ENCODE results near the gene SLC7A6OS.

The SLC7A6OS gene

DNA sequence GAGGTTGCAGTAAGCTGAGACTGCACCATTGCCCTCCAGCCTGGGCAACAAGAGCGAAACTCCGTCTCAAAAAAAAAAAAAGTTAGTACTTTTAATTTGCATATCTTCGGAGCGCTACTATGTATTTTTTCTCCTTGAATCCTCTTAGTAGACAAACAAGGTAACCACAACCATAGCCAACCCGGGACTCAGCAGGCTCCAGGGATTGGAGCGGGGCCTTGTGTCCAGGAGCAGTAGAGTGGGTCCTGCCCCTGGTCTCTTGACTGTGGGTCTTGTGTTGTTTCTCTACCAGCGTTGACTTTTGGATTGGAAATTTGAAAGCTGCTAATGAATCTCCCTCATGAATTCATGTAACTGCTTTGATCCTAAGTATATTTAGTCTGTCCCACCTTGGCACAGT is 32.4 kb upstream of the SLC7A6OS start:
- DNase-seq: no peak

DNA sequence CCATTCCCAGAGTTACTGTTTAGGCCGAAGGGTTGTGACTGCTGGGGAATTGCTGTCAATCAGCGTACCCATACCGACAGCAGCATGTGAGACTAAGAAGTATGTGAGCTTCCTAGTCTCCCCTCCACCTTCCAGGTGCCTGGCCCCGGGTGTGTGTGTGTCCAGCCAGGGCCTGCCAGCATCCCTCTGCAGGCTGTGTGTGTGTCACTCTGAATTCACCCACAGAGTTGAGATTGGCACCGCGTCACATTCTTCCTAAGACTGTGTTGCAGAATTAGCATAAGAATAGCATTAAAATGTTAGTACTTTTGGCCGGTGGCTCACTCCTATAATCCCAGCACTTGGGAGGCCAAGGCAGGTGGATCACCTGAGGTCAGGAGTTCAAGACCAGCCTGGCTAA is 31.9 kb upstream of the SLC7A6OS start:
- DNase-seq: no peak

DNA sequence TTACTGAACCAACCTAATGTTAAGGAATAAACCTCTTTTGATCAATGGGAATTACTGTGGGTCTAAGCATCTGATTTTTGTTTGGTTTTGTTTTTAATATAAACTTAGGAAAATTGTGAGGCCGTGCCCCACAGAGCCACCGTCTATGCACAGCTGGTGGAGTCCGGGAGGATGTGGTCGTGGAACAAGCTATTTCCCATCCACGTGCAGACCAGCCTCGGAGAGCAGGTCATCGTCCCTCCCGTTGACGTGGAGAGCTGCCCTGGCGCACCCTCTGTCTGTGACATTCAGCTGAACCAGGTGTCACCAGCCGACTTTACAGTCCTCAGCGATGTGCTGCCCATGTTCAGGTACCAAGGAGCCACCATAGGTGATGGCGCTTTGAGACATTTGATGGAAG is 28.5 kb upstream of the SLC7A6OS start:
- DNase-seq: no peak

DNA sequence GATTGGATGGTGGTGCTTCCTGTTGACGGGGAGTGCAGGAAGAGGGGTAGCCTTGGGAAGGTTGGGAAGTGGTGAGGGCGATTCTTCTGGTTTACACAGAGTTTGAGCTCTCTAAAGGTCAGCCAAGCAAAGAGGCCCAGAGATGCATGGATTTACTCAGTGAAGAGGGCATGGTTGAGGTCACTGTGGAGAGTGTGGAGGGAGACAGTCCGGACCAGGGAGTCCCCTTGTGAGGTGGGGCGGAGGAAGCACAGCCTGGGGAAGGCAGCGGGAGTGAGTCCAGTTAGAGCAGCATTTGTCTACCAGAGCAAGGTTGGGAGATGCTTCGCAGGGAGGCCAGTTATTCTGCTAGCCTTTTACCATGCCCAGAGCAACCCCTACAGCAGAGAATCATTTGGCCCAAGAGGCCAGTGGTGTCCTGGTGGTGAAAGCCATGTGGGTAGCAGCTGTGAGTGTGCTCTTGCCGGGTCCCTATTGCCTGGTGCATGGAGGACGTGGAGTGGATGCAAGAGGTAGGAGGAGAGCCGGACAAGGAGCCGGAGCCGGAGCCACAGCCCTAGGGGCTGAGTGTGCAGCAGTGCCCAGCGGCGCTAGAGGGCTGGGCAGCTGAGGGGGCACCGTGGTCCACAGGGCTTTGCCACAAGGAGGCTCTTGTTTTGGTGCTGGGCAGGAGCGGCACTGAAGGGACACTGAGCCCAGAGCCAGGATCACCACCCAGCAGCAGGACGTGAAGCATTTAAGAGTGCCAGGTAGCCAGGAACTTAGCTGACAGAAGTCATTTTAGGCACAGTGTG is 27.8 kb upstream of the SLC7A6OS start:
- DNase-seq: no peak

DNA sequence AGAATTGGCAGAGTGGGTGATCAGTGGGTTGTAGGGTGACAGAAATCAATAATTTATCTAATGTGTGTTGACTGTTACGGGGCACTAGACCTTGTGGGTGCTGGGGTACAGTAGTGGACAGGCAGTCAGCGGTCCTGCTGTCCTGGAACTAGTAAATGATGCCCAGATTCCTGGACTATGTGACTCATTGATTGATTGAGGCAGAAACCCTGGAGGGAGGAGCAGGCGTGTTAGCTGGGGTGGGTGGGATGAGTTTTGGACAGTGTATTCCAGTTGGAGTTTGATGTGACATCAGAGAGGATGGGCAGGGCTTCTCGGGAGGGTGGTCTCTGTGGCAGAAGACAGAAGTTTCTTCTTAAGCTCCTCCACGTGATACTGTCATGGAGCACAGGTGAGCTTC is 24.4 kb upstream of the SLC7A6OS start:
- no peak for DNase-seq

DNA sequence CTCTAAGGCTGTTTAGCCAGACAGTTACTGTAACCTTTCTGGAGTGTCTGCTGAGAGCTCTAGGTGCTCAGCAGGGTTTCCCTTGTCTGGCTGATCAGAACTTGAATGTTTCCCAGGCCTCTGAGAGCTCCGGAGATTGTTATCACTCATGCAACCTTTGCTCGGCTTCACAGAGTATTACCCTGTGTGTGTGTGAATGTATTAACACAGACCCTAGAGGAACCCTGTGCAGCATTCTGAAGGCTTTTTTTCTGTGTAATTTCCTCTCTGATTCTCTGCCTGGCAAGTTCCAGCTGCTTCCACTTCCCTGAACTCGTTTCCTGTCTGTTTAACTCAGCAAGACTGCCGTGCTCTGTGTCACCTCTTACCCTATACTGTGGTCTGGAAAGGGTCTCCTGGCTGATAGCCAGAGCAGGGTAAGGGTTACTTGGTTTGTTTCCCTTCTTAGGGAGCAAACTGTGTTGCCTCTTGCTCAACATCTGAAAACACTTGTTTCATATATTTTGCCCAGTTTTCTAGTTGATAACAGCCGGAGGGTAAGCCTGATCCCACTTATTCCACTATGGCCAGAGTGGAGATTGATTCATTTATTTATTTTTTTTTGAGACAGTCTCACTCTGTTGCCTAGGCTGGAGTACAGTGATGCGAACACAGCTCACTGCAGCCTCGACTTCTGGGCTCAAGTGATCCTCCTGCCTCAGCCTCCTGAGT is 21.8 kb upstream of the SLC7A6OS start:
- no peak for DNase-seq

DNA sequence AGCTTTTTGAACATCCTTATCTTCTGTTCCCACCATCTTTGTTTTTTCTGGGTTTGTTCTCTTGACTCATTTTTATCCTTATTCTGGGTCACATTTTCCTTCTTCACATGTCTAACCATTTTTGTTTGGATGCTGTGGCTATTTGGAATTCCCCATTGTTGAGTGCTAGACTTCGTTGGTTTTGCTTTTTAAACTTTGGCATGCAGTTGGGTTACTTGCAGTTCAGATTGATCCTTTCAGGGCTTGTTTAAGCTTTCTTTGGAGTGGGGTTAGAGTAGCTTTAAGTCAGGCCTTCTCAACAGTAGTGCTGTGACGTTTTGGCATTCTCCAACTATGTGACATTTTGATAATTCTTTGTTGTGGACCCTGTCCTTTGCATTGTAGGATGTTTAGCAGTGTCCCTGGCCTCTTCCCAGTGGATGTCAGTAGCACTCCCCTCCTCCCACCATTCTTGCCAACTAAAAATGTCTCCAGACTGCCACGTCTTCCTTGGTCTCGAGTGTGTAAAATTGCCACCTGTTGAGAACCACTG is 21.2 kb upstream of the SLC7A6OS start:
- DNase-seq: no peak

DNA sequence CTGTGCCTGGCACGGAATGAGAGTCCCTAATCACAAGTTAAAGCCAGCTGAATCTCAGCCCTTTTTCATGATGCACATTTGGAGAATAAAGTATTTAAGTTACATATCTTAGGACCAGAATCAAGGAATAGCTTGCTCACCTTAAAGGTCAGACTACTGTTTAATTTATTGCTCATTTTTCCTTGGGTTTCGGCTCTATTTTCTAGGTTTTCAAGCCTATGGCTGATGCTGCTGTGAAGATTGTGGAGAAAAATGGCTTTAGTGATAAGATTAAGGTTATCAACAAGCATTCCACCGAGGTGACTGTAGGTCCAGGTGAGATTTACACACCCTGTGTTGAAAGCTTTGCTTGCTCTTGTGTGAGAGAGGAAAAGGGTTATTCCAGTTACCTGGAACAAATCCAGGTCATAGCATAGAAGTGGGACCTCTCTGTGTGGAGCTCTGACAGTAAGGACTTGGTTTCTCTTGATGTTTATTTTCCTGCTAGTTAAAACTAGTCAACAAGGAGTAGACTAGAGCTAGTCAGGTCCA is 18.2 kb upstream of the SLC7A6OS start:
- no peak for DNase-seq

DNA sequence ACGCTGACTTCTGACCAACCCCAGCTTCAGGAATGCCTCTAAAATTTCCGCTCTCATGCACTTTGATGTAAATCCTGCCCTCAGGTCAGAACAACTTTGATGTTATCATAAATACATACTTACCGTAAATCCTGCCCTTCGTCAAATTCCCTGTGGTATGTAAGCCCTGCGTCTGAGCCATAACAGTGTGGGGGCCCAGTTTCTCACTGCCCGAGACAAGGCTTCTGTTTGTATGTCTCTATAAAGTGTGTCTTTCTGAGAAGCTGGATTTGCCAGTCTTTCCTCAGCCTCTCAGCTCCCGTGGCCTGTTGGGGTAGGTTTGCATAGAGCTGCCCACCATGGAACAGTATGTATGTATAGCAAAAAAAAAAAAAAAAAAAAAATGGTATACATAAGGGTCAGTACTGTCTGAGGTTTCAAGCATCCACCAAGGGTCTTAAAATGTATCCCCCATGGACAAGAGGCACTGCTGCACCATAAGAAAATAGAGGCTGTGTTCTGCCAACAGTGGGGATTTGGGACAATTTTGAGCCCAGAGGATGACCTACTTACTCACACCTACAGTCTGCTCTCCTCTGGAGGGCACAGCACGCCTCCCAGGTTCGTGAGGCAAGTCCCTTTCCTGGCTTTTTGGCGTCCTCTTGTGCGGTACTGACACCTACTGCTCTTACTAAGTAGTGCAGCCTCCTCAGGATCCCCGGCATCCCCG is 17.6 kb upstream of the SLC7A6OS start:
- peak; percentile 75 to 92 for DNase-seq

DNA sequence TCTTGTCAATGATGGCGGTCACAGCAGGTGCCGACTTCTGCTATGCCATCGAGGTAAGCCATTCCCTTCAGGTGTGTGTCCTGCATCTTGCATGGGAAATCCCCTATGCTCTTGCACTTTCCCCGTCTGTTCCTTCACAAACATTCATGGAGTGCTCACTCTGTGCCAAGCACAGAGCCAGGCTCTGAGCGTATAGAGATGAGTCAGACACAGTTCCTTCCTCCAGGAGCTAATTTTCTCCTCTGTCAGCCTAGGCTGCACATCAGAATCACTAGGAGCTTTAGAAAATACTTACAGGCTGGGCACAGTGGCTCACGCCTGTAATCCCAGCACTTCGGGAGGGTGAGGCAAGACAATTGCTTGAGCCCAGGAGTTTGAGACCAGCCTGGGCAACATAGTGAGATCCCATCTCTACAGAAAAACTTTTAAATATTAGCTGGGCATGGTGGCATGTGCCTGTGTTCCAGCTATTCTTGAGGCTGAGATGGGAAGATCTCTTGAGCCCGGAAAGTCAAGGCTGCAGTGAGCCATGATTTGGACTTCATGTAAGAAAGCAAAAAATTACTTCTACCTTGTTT is 14.1 kb upstream of the SLC7A6OS start:
- no peak for DNase-seq

DNA sequence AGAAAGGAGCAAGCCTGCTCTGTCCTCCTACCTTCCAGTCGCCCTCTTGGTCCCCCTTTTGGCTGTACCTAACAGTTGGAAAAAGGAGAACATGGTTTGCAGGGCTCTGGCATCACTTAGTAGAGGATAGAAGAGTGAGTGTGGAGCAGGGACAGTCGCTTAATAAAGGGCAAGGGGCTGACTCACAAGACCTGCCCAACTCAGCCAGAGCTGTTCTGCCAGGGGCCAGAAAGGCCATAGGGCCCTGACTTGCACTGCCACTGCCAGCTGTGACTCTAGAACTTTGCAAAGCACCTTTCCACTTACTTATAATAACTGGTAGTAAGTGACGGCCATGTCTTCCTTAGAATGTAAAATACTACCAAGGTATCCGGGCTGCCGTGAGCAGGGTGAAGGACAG is 13.6 kb upstream of the SLC7A6OS start:
- DNase-seq: no peak

DNA sequence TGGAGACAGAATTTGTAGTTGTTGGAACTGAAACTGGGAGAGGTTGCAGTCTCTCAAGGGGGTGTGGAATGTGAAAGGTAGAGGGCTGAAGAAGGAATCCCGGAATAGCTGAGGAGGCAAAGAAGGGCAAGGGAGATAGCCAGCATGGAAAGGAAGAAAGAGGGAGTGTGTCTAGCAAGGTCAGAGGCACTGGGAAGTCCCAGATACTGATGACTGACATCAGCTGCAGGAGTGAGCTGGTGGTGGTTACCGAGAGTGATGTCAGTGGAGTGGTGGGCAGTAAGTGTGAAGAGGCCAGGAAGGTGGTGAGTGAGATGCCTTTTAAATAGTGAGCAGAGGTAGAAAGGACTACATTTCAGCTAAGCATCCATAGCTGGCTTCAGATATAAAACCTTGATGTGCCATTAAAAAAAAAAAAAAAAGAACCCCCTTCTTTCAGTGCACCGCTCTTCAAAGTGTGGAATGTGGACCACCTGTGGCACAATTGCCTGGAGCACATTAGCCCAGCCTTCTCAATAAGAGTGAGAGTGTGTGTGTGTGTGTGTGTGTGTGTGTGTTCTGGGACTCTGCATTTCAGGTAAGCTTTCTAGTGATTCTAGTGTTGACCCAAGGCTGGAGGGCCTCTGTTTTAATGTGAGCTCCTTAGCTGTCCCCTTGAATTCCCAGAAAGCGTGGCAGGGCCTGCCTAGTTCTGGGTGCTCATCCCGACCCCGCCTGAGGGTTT is 8.6 kb upstream of the SLC7A6OS start:
- no peak for DNase-seq

DNA sequence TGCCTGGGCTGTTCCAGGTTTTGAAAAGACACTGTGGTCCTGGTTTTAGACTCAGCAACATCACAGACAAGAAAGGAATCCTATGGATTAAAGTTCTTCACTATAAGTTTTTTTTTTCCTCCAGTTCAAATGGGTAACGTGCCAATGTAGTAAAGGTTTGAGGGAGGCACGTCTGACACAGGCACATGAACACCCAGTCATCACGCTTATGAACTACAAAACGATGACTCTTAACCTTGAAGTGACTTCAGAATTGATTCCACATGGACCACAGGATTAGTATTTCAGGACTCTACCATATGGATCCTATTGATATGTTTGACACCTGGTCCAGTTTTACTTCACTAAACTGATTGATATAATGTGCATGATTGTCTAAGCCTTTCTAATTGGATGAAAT is 2.4 kb upstream of the SLC7A6OS start:
- DNase-seq: no peak

DNA sequence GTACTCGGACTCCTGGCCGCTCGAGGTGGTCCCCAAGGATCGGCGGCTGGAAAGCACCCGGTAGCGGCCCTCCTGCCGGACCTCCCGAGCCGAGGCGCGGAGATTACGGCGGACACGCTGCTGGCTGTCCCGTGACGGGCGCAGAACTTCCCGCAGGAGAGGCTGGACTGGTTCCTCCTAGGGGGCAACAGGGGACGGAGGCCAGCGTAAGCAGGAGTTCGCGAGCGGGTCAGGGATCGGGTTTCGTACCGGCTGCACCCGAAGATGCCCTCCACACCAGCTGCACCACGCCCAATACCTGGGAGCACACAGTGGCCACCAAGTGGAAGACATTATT is 341 bp downstream of the SLC7A6OS start:
- DNase-seq: no peak

DNA sequence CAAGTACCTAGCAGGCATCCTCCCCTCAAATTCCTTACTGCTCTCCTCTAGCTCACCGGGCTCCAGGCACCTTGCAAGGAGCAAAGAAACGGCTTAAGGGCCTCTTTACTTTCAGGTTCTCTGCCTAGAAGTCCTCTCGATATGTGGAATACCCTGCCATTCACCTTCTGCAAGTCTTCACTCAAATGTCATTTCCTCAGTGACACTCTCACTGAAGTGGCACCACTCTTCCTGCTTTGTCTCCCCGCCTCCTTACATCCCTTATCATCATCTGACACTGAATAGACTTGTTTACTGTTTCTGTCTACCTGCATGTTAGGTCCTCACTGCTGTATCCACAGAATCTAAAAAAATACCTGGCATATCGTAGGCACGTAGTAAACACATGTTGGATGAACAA is 947 bp downstream of the SLC7A6OS start:
- DNase-seq: no peak

DNA sequence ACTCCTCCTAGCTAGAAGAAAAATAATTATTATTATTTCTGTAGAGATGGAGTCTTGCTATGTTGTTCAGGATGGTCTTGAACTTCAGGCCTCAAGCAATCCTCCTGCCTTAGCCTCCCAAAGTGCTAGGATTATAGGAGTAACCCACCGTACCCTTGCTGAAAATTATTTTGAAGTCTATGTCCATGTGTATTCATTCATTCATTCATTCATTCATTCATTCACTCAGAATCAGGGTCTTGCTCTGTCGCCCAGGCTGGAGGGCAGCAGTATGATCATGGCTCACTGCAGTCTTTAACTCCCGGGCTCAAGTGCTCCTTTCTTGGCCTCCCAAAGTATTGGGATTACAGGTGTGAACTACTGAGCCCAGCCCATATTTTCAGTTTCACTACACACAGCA is 4.1 kb downstream of the SLC7A6OS start:
- DNase-seq: no peak

DNA sequence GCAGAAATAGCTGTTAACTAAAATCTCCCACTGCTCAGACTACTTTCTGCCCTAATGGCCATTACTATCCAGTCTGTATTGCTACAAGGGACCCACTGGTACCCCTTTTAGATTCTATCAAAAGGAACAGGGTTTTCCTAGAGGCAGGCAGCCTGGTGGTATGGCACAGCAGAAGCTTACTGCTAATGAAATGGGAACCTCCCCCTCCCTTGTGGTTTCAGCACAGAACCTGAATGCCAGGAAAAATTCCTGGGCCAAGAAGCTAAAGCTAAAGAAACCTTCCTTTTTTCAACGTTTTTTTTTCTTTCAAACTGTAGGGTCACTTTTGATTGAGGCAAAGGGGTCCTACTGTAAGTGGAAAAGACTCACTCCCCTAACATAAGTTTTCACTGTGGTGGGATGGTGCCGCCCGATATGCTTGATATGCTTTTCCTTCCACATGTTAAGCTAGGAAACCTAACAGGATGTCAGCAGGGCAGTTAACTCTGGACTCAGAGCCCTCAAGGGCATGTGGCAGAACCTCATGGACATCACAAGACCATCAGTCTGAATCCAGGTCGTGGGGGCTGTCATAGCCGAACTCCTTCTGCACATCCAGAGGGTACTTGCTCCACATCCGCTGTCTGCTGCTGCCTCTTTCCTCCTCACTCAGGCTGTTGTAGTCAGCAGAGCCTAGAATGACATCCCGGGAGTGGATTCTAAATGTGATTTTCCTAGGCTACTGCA is 9.8 kb downstream of the SLC7A6OS start:
- DNase-seq: no peak

DNA sequence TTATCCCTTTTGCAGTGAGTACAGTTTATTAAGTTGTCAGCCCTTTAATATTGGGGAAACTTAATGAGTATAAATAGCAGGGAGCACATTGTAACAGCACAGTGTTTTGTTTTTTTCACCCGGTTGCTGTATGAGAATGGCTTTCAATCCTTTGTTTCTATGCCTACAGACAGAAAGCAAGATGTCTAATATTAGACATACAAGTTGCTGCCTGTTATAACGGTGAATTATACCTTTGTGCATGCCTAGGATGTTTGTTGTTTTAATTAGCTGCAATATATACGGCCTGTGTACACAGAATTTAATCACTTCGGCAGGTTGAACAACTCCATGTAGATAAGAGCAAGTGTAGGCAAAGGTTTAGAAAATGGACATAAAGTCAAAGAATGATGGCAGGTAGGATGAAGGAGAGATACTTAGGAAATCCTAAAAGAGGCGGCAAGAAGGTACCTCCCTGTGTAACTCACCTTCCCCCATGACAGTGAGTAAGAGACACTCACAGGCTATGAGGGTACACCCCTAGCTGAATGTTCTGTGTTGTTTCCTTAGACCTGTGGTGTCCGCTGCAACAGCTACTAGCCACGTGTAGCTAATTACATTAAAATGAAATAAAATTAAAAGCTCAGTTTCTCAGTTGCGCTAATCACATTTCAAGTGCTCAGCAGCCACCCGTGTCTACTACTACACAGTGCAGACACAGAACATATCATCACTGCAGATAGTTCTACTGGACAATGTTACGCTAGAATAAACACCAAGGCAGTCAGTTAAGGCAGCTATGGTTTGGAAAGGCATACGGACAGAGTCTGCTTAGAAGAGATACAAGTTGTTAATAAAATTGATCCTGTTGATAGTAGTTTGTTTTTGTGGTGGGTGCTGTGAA is 10.9 kb downstream of the SLC7A6OS start:
- no peak for DNase-seq

DNA sequence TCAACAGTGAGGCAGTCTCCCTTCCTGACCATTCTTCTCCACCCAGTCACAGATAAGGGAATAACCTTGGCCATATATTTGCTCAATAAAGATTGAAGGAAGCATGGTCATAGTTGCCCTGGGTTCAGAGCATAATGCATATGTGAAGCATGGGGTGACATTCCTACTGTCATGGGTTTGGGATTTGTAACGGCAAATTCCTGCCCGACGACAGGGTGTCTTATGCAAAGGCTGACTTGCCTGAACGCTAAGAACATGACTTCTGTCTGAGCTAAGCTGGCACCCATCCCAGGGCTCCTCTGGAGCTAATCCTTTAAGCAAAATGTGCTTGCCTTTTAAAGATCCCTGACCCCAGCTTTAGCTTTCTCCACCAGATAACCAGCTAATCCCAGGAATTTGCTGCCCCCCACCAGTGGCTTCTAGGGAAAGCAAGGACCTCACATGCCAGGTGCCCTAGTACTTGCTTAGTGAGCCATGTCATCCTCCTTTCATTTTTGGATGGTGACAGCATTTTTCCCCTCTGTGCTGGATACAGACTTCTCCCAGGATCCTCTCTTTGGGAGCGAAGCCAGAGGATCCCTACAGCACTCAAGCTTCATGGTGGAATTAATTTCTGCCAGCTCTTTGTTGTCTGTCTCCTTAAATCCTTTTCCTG is 11.7 kb downstream of the SLC7A6OS start:
- DNase-seq: peak; percentile 85 to 88

DNA sequence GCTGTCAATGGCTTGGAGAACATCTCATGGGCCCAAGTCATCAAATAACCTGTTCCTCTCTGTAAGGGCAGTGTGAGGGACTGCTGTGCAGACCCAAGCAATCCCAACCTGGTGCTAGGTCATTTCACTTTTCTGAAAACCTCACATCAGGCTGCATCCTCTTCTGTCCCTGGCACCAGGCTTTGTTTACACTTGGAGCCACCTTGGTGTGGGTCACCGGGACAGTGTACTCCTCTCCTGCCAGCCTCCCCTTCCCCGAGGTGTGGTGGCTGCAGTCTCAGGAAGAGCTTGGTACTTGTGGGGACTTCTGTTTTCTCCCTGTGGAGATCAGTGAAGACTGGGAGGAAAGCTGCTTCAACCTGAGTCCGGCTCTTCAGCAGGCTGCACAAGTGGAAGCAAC is 12.4 kb downstream of the SLC7A6OS start:
- no peak for DNase-seq
